Neuronal stem cell (in vitro differentiated cells): Measurements from ENCODE around the gene EHMT1.
A peak's percentile ranks its signal among the peaks of the same experiment; 100 is the strongest.

Source experiments
- DNase-seq: peaks from one replicate; pipeline ENCODE4 v3.0.0-alpha.2; 2013; ENCODE audit warnings: low spot score
- H2AFZ ChIP-seq: one replicate; pipeline ENCODE4 v1.6.1; 2013; ENCODE audit warnings: mild to moderate bottlenecking, low read length, inconsistent platforms
- H2AK5ac ChIP-seq: 2 replicates; pipeline ENCODE4 v1.6.1; 2013; ENCODE audit warnings: low read depth, mild to moderate bottlenecking, inconsistent platforms, low read length, moderate library complexity, mixed read lengths
- H2BK120ac ChIP-seq: 2 replicates; pipeline ENCODE4 v1.6.1; 2013; ENCODE audit warnings: low read depth, mild to moderate bottlenecking, inconsistent platforms, low read length, moderate library complexity, mixed read lengths
- H2BK12ac ChIP-seq: one replicate; pipeline ENCODE4 v1.6.1; 2013; ENCODE audit warnings: low read length, inconsistent platforms
- H2BK15ac ChIP-seq: 2 replicates; pipeline ENCODE4 v1.6.1; 2013; ENCODE audit warnings: mild to moderate bottlenecking, low read length, inconsistent platforms, mixed read lengths
- H2BK5ac ChIP-seq: one replicate; pipeline ENCODE4 v1.6.1; 2013; ENCODE audit warnings: inconsistent platforms, mild to moderate bottlenecking, low read length, moderate library complexity
- H3K14ac ChIP-seq: one replicate; pipeline ENCODE4 v1.6.1; 2013; ENCODE audit warnings: low read length, inconsistent platforms
- H3K18ac ChIP-seq: 2 replicates; pipeline ENCODE4 v1.6.1; 2013; ENCODE audit warnings: low read length, inconsistent platforms
- H3K23ac ChIP-seq: 2 replicates; pipeline ENCODE4 v1.6.1; 2013; ENCODE audit warnings: low read depth, mild to moderate bottlenecking, mixed read lengths, low read length, inconsistent platforms; ENCODE audit not compliant: poor library complexity
- H3K27ac ChIP-seq: replicated peaks from 3 replicates; pipeline ENCODE4 v1.5.1; 2013; ENCODE audit warnings: low read length, inconsistent platforms
- H3K27me3 ChIP-seq, 3 experiments: 2 replicates each; pipeline ENCODE4 v1.6.1; 2013; ENCODE audit warnings: low read length in 3 of 3, mild to moderate bottlenecking in 2 of 3, inconsistent platforms in 1 of 3, low read depth in 1 of 3, mixed read lengths in 1 of 3, moderate library complexity in 1 of 3; ENCODE audit not compliant: control insufficient read depth in 3 of 3, insufficient read depth in 3 of 3
- H3K36me3 ChIP-seq, 2 donors: replicated peaks in 1 of 2; 2 replicates each; pipeline ENCODE4 v1.6.1; 2013; ENCODE audit warnings: low read length in 2 of 2; ENCODE audit not compliant: control insufficient read depth in 2 of 2, insufficient read depth in 2 of 2
- H3K4ac ChIP-seq: 2 replicates; pipeline ENCODE4 v1.6.1; 2013; ENCODE audit warnings: inconsistent platforms, mild to moderate bottlenecking, low read length, moderate library complexity
- H3K4me1 ChIP-seq, 2 donors: 1 replicate in 1 of 2; 2 replicates in 1 of 2; pipeline ENCODE4 v1.6.1; 2013; ENCODE audit warnings: low read length in 2 of 2, low read depth in 1 of 2; ENCODE audit not compliant: control insufficient read depth in 2 of 2, insufficient read depth in 1 of 2
- H3K4me2 ChIP-seq: one replicate; pipeline ENCODE4 v1.6.1; 2013; ENCODE audit warnings: mild to moderate bottlenecking, low read length, inconsistent platforms; ENCODE audit not compliant: insufficient read depth, poor library complexity, severe bottlenecking
- H3K4me3 ChIP-seq, 2 donors: 2 replicates each; pipeline ENCODE4 v1.5.1; 2013; ENCODE audit warnings: low read length in 2 of 2, mild to moderate bottlenecking in 2 of 2, inconsistent platforms in 1 of 2, moderate library complexity in 1 of 2
- H3K79me1 ChIP-seq: one replicate; pipeline ENCODE4 v1.6.1; 2013; ENCODE audit warnings: low read depth, mild to moderate bottlenecking, inconsistent platforms, low read length, moderate library complexity
- H3K9ac ChIP-seq: one replicate; pipeline ENCODE4 v1.6.1; 2013; ENCODE audit warnings: mild to moderate bottlenecking, low read depth, low read length, inconsistent platforms; ENCODE audit not compliant: poor library complexity
- H3K9me3 ChIP-seq, 2 donors: replicated peaks in 1 of 2; 2 replicates each; pipeline versions ENCODE3 to v1.6.1; 2013; ENCODE audit warnings: low read length in 2 of 2, mild to moderate bottlenecking in 2 of 2, inconsistent platforms in 1 of 2, low read depth in 1 of 2, mixed read lengths in 1 of 2, moderate library complexity in 1 of 2; ENCODE audit not compliant: control insufficient read depth in 2 of 2, insufficient read depth in 1 of 2
- H4K8ac ChIP-seq: one replicate; pipeline ENCODE4 v1.6.1; 2013; ENCODE audit warnings: low read depth, mild to moderate bottlenecking, inconsistent platforms, low read length, moderate library complexity
- H4K91ac ChIP-seq: one replicate; pipeline ENCODE4 v1.6.1; 2013; ENCODE audit warnings: low read length, low read depth, mild to moderate bottlenecking, inconsistent platforms; ENCODE audit not compliant: poor library complexity
- WGBS, 2 donors: extraction: QIAGEN DNeasy Blood & Tissue Kit; methylation state at CpG; one replicate each; pipeline ENCODE4 v1.1.7; 2013; ENCODE audit warnings: missing lambda C conversion rate in 2 of 2, mixed read lengths in 1 of 2; ENCODE audit not compliant: insufficient read length in 2 of 2, insufficient replicate concordance in 1 of 2; ENCODE audit errors: extremely low coverage in 2 of 2; 5-methylcytosine and 5-hydroxymethylcytosine counted together

The EHMT1 gene

DNA sequence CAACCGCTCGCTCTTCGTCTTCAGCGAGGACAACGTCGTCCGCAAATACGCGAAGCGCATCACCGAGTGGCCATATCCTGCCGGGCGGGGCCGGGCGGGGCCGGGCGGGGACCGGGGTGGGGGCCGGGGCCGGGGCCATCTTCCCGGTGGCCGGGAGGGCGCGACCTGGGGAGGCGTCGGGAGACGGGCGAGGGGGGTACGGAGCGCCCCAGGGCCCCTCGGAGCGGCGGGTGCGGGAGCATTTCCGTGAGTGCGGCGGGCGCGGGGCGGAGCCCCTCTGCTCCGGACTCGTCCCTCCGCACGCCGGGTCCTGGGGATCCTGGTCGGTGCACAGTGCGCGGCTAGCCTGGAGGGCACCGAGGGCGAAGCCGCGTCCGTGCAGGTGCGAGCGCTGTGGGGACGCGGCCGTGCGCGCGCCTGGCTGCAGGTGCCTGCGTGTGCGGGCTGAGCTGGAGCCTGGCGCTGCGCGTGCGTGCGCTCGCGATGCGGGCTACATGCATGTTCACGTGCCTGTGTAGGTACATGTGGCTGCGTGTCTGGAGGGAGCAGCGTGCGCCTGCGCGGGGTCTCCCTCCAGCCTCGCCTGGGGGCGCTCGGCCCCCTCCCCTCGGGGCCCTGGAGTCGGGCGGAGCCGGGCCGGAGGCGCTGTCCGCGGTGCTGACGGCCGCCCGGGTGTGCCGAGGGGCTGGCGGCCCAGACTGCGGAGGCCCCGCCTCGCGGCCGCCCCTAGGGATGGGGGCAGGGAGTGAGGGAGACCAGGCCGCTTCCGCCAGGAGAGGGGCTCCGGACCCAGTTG, 259.5 kb downstream of the EHMT1 start:
- Histone ChIP-seq H2BK12ac (no peak overlapping the region), H3K4ac (no peak overlapping the region), H2AK5ac (no peak overlapping the region), H3K9ac (peak overlapping the region; percentile 60), H3K4me1 (peaks cover 2% of the 10 kb centered on the region in 2 donors), H2AFZ (peak overlapping the region; percentile 85), H4K8ac (peak overlapping the region; percentile 17), H3K23ac (peak overlapping the region; percentile 73), H3K27me3 (peaks cover 0 to 30% (median 21%) of the 10 kb centered on the region in 3 experiments), H2BK15ac (no peak overlapping the region), H3K18ac (no peak overlapping the region), H4K91ac (no peak overlapping the region), H3K36me3 (no peaks in the 10 kb centered on the region), H3K27ac (no peak overlapping the region), H3K79me1 (peaks cover 2% of the 10 kb centered on the region), H3K14ac (peak overlapping the region; percentile 89), H3K9me3 (peaks cover 8 to 20% of the 10 kb centered on the region in 2 donors), H3K4me3 (peak overlapping the region; percentile 47 to 82), H2BK5ac (no peak overlapping the region), H3K4me2 (peak overlapping the region; percentile 83), H2BK120ac (no peak overlapping the region)
- no CpG with 5 or more reads among the region's 101 CpGs for WGBS, 2 donors
- DNase-seq = peak; percentile 79

DNA sequence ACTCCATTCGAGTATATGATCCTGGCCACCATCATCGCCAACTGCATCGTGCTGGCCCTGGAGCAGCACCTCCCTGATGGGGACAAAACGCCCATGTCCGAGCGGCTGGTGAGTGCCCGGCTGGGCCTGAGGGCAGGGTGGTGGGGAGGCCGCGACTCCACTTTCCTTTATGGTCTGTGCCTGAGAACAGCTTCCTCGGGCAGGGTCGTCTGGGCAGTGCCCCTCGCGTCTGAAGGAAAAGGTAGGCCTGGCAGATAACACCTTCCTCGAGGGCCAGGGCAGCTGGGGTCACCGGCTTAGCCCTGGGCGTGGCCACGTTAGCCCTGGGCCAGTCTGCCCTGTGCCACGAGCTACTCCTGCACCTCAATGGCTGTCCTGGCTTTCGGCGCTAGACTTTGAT, 260.2 kb downstream of the EHMT1 start:
- Histone ChIP-seq H3K23ac (no peak overlapping the region), H3K4me3 (no peak overlapping the region), H3K9me3 (peaks cover 8 to 20% of the 10 kb centered on the region in 2 donors), H2BK12ac (no peak overlapping the region), H3K79me1 (peaks cover 2% of the 10 kb centered on the region), H4K8ac (no peak overlapping the region), H2BK15ac (no peak overlapping the region), H2AFZ (no peak overlapping the region), H2BK5ac (no peak overlapping the region), H3K14ac (no peak overlapping the region), H3K18ac (no peak overlapping the region), H3K4me2 (no peak overlapping the region), H3K36me3 (no peaks in the 10 kb centered on the region), H3K4ac (no peak overlapping the region), H2AK5ac (no peak overlapping the region), H3K9ac (no peak overlapping the region), H3K27ac (no peak overlapping the region), H3K27me3 (peaks cover 0 to 28% (median 21%) of the 10 kb centered on the region in 3 experiments), H3K4me1 (peaks cover 2% of the 10 kb centered on the region in 2 donors), H2BK120ac (no peak overlapping the region), H4K91ac (no peak overlapping the region)
- no CpG with 5 or more reads among the region's 20 CpGs for WGBS, 2 donors
- no peak for DNase-seq

DNA sequence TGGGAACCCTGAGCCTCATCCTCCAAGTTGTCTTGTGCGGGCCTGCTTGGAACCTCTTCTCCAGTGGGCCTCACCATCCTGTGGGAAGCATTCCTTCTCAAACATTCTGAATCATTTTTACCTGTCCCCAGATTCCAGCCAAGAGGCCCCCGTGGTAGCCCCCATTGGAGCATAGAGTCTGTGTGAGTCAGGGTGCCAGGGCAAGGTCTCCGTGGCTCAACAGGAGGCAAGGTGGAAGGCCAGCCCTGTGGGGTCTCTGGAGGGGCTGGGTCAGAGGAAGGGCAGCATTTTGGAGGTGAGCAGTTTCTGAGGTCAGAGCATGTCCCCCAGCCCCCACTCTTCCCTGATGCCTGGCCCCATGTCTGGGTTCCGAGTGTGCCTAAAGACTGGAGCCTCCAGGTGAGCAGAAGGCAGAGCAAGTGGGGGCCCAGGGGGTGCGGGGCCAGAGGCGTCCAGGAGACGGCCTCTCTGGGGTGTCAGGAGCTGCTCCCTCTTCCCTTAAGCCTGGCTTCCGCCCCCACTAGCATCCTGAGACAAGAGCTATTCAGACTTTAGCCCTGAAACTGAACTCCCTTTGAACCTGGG, 260.9 kb downstream of the EHMT1 start:
- H4K8ac ChIP-seq = no peak overlapping the region
- no peak overlapping the region for H2BK5ac ChIP-seq
- DNase-seq = no peak
- no peak overlapping the region for H3K4me3 ChIP-seq
- no peak overlapping the region for H2BK15ac ChIP-seq
- H3K9ac ChIP-seq = no peak overlapping the region
- peak overlapping the region; percentile 56 for H3K14ac ChIP-seq
- H3K27ac ChIP-seq = no peak overlapping the region
- peaks cover 8 to 20% of the 10 kb centered on the region in 2 donors for H3K9me3 ChIP-seq
- no CpG with 5 or more reads among the region's 8 CpGs for WGBS, 2 donors
- H3K27me3 ChIP-seq = peaks cover 0 to 28% (median 21%) of the 10 kb centered on the region in 3 experiments
- H2AFZ ChIP-seq = no peak overlapping the region
- no peak overlapping the region for H3K4ac ChIP-seq
- no peak overlapping the region for H2BK12ac ChIP-seq
- no peak overlapping the region for H2AK5ac ChIP-seq
- no peak overlapping the region for H4K91ac ChIP-seq
- no peaks in the 10 kb centered on the region for H3K36me3 ChIP-seq
- H3K23ac ChIP-seq = no peak overlapping the region
- no peak overlapping the region for H3K18ac ChIP-seq
- H3K79me1 ChIP-seq = peaks cover 2% of the 10 kb centered on the region
- H3K4me2 ChIP-seq = no peak overlapping the region
- peaks cover 2% of the 10 kb centered on the region in 2 donors for H3K4me1 ChIP-seq
- H2BK120ac ChIP-seq = no peak overlapping the region
